ENCODE measurements around the gene RGL1.

Gene RGL1

GRCh38 chr1:183887826-183888819, 83.2 kb downstream of the RGL1 start:
- DNase-seq (ENCODE audit: low read depth in 2 of 2): no peak

- DNase-seq (ENCODE audit: low read depth in 2 of 2): no peak
These were observed 84.2 kb downstream of the RGL1 start for GRCh38 chr1:183889095-183889494.

GRCh38 chr1:183891158-183891856, 86.4 kb downstream of the RGL1 start:
- no peak for DNase-seq (ENCODE audit: low read depth in 2 of 2)

- DNase-seq (ENCODE audit: low read depth in 2 of 2): no peak
These were observed 87.5 kb downstream of the RGL1 start for GRCh38 chr1:183892351-183892793.

GRCh38 chr1:183893561-183894289, 88.8 kb downstream of the RGL1 start:
- DNase-seq (ENCODE audit: low read depth in 2 of 2): no peak

GRCh38 chr1:183894290-183894565, 89.3 kb downstream of the RGL1 start:
- DNase-seq (ENCODE audit: low read depth in 2 of 2): no peak

GRCh38 chr1:183896466-183897048, 91.6 kb downstream of the RGL1 start:
- DNase-seq (ENCODE audit: low read depth in 2 of 2): no peak

GRCh38 chr1:183898001-183898396, 93.1 kb downstream of the RGL1 start:
- DNase-seq (ENCODE audit: low read depth in 2 of 2): no peak

- DNase-seq (ENCODE audit: low read depth in 2 of 2): no peak
These were observed 93.7 kb downstream of the RGL1 start for GRCh38 chr1:183898610-183899009.

- no peak for DNase-seq (ENCODE audit: low read depth in 2 of 2)
These were observed 96.9 kb downstream of the RGL1 start for GRCh38 chr1:183901748-183902330.

- DNase-seq (ENCODE audit: low read depth in 2 of 2): no peak
These were observed 98.2 kb downstream of the RGL1 start for GRCh38 chr1:183903101-183903500.

GRCh38 chr1:183905508-183906113, 100.7 kb downstream of the RGL1 start:
- no peak for DNase-seq (ENCODE audit: low read depth in 2 of 2)

GRCh38 chr1:183907070-183907469, 102.2 kb downstream of the RGL1 start:
- no peak for DNase-seq (ENCODE audit: low read depth in 2 of 2)

GRCh38 chr1:183908079-183908478, 103.2 kb downstream of the RGL1 start:
- DNase-seq (ENCODE audit: low read depth in 2 of 2): no peak

GRCh38 chr1:183909672-183910071, 104.8 kb downstream of the RGL1 start:
- no peak for DNase-seq (ENCODE audit: low read depth in 2 of 2)

GRCh38 chr1:183910845-183911244, 105.9 kb downstream of the RGL1 start:
- no peak for DNase-seq (ENCODE audit: low read depth in 2 of 2)

GRCh38 chr1:183911285-183911684, 106.4 kb downstream of the RGL1 start:
- DNase-seq (ENCODE audit: low read depth in 2 of 2): no peak

- DNase-seq (ENCODE audit: low read depth in 2 of 2): no peak
These were observed 107.5 kb downstream of the RGL1 start for GRCh38 chr1:183912265-183912886.

GRCh38 chr1:183913567-183913993, 108.7 kb downstream of the RGL1 start:
- DNase-seq (ENCODE audit: low read depth in 2 of 2): no peak

- no peak for DNase-seq (ENCODE audit: low read depth in 2 of 2)
These were observed 109.4 kb downstream of the RGL1 start for GRCh38 chr1:183914276-183914675.

GRCh38 chr1:183914891-183915290, 110.0 kb downstream of the RGL1 start:
- DNase-seq (ENCODE audit: low read depth in 2 of 2): no peak

Measured in stimulated activated CD8-positive, alpha-beta memory T cell treated with anti-CD3 and anti-CD28 coated beads, Interleukin-2, amount 100 ng/mL, for 1 hour (primary cell).